Measurements from ENCODE around the gene BPIFB3. TPM values are rescaled to one million over a fixed set of nuclear protein-coding genes. Genes with fewer than 3 reads are reported as not detected.

The BPIFB3 gene
- total RNA-seq, 1 donor from 2014 or later: not detected

- Histone ChIP-seq H3K36me3 (no peaks in the 10 kb centered on the region), H3K27ac (no peak overlapping the region), H3K4me1 (no peaks in the 10 kb centered on the region), H3K4me3 (no peak overlapping the region), H3K9me3 (no peaks in the 10 kb centered on the region), H3K27me3 (no peaks in the 10 kb centered on the region)
- intact Hi-C loops (cut with DNase I): no loop called here
- TF ChIP-seq CTCF (IDR thresholded peaks at IDR 0.05): no peak
- DNase-seq (ENCODE audit: low spot score in 2 of 2): no peak
Observed at GRCh38 chr20:33024243-33024560, 29.5 kb upstream of the BPIFB3 start.

GRCh38 chr20:33024609-33025317 is 28.9 kb upstream of the BPIFB3 start:
- Histone ChIP-seq H3K4me3 (no peak overlapping the region), H3K27me3 (no peaks in the 10 kb centered on the region), H3K9me3 (no peaks in the 10 kb centered on the region), H3K4me1 (no peaks in the 10 kb centered on the region), H3K36me3 (no peaks in the 10 kb centered on the region), H3K27ac (no peak overlapping the region)
- no peak for TF ChIP-seq CTCF (IDR thresholded peaks at IDR 0.05)
- intact Hi-C loops (cut with DNase I): no loop called here
- no peak for DNase-seq (ENCODE audit: low spot score in 2 of 2)

- intact Hi-C loops (cut with DNase I): no loop called here
- Histone ChIP-seq H3K27me3 (no peaks in the 10 kb centered on the region), H3K4me1 (no peaks in the 10 kb centered on the region), H3K4me3 (no peak overlapping the region), H3K27ac (no peak overlapping the region), H3K9me3 (no peaks in the 10 kb centered on the region), H3K36me3 (no peaks in the 10 kb centered on the region)
- TF ChIP-seq CTCF (IDR thresholded peaks at IDR 0.05): no peak
- no peak for DNase-seq (ENCODE audit: low spot score in 2 of 2)
Observed at GRCh38 chr20:33025318-33025876, 28.3 kb upstream of the BPIFB3 start.

GRCh38 chr20:33026072-33026778 is 27.5 kb upstream of the BPIFB3 start:
- no peak for TF ChIP-seq CTCF (IDR thresholded peaks at IDR 0.05)
- Histone ChIP-seq H3K4me3 (no peak overlapping the region), H3K27me3 (no peaks in the 10 kb centered on the region), H3K36me3 (no peaks in the 10 kb centered on the region), H3K4me1 (no peaks in the 10 kb centered on the region), H3K9me3 (no peaks in the 10 kb centered on the region), H3K27ac (no peak overlapping the region)
- DNase-seq (ENCODE audit: low spot score in 2 of 2): no peak
- intact Hi-C loops (cut with DNase I): no loop called here

GRCh38 chr20:33026779-33027759 is 26.6 kb upstream of the BPIFB3 start:
- no peak for TF ChIP-seq CTCF (IDR thresholded peaks at IDR 0.05)
- Histone ChIP-seq H3K4me3 (no peak overlapping the region), H3K9me3 (no peaks in the 10 kb centered on the region), H3K36me3 (no peaks in the 10 kb centered on the region), H3K27ac (no peak overlapping the region), H3K4me1 (no peaks in the 10 kb centered on the region), H3K27me3 (no peaks in the 10 kb centered on the region)
- intact Hi-C loops (cut with DNase I): no loop called here
- DNase-seq (ENCODE audit: low spot score in 2 of 2): no peak
